Kidney (tissue), 14 donors: ENCODE data around the gene ELOVL1. TPM values are rescaled to one million over a fixed set of nuclear protein-coding genes. Genes with fewer than 3 reads are reported as not detected.
A peak's percentile ranks its signal among the peaks of the same experiment; 100 is the strongest.

ENCODE experiments used
- DNase-seq, 5 donors: peaks; one replicate each; pipeline ENCODE4 v3.0.0-alpha.2; 2013 to 2020
- FAIRE-seq: peaks from 2 replicates; lab custom pipeline; 2012; peaks lifted over from hg19 to GRCh38; lab: Jason Lieb, UNC
- H3K27ac ChIP-seq, 2 donors: one replicate each; pipeline ENCODE4 v1.7.0; 2013; ENCODE audit warnings: low read depth in 2 of 2, low read length in 2 of 2, inconsistent platforms in 1 of 2
- H3K27me3 ChIP-seq: one replicate; pipeline ENCODE4 v1.7.1; 2013; ENCODE audit warnings: low read length, inconsistent platforms; ENCODE audit not compliant: control insufficient read depth, insufficient read depth
- H3K36me3 ChIP-seq, 3 donors: one replicate each; pipeline versions ENCODE4 v1.7.0 to v1.7.1; 2013; ENCODE audit warnings: low read length in 3 of 3, control low read depth in 1 of 3, inconsistent platforms in 1 of 3; ENCODE audit not compliant: insufficient read depth in 3 of 3, control insufficient read depth in 2 of 3
- H3K4me1 ChIP-seq, 3 donors: one replicate each; pipeline versions ENCODE4 v1.7.0 to v1.7.1; 2013; ENCODE audit warnings: low read length in 3 of 3, inconsistent platforms in 1 of 3, low read depth in 1 of 3; ENCODE audit not compliant: control insufficient read depth in 2 of 3, insufficient read depth in 2 of 3
- H3K4me3 ChIP-seq, 3 donors: one replicate each; pipeline versions ENCODE4 v1.7.0 to v1.8.1; 2013; ENCODE audit warnings: low read length in 3 of 3, control low read depth in 1 of 3, inconsistent platforms in 1 of 3
- H3K9ac ChIP-seq, 3 donors: one replicate each; pipeline versions ENCODE4 v1.7.0 to v1.7.1; 2013; ENCODE audit warnings: low read length in 3 of 3, control low read depth in 1 of 3, inconsistent platforms in 1 of 3
- H3K9me3 ChIP-seq, 3 donors: one replicate each; pipeline versions ENCODE4 v1.7.0 to v1.7.1; 2013; ENCODE audit warnings: low read length in 3 of 3, control low read depth in 1 of 3, inconsistent platforms in 1 of 3; ENCODE audit not compliant: control insufficient read depth in 2 of 3, insufficient read depth in 1 of 3
- intact Hi-C: fragments of 100-400 bp; cut with DNase I; formaldehyde crosslinking; loops from one replicate; pipeline ENCODE4 v1.11.1; 2022
- polyA plus RNA-seq: library from polyadenylated mRNA; stranded (reverse); fragments of 350-450 nt; fragmentation: Illumina TruSeq; extraction: RNeasy Lipid Tissue Mini Kit (QIAGEN cat#74804); gene quantifications from one replicate; pipeline ENCODE4 v1.2.3, GENCODE V29; 2014; ENCODE audit warnings: low read depth, low replicate concordance; ENCODE audit not compliant: insufficient read depth
- total RNA-seq: library from RNA; stranded (reverse); fragmentation: NEBNext Ultra II Directional; extraction: Animal tissue kit (Norgen Biotek cat#: 25700); gene quantifications from one replicate; pipeline ENCODE4 v1.2.1, GENCODE V29; 2021
- TF ChIP-seq, protein P1 (sequence below): IDR thresholded peaks from 3 replicates; pipeline ENCODE4 v1.5.1; 2012; ENCODE audit warnings: mild to moderate bottlenecking, moderate library complexity, borderline replicate concordance; ENCODE audit not compliant: insufficient read depth; ENCODE audit errors: extremely low read depth
- donor health status: control.
- donor health status: control.
- donor health status: control.
- donor health status: control.
- donor health status: control.
- donor health status: DM: yes; HTN: yes; CAD: no.
- donor health status: Normal renal cell carcinoma (clear cell type).

ELOVL1 gene
- total and polyA plus RNA-seq, 2 donors from 2014 or later, result 85.1 to 86.0 TPM

DNA sequence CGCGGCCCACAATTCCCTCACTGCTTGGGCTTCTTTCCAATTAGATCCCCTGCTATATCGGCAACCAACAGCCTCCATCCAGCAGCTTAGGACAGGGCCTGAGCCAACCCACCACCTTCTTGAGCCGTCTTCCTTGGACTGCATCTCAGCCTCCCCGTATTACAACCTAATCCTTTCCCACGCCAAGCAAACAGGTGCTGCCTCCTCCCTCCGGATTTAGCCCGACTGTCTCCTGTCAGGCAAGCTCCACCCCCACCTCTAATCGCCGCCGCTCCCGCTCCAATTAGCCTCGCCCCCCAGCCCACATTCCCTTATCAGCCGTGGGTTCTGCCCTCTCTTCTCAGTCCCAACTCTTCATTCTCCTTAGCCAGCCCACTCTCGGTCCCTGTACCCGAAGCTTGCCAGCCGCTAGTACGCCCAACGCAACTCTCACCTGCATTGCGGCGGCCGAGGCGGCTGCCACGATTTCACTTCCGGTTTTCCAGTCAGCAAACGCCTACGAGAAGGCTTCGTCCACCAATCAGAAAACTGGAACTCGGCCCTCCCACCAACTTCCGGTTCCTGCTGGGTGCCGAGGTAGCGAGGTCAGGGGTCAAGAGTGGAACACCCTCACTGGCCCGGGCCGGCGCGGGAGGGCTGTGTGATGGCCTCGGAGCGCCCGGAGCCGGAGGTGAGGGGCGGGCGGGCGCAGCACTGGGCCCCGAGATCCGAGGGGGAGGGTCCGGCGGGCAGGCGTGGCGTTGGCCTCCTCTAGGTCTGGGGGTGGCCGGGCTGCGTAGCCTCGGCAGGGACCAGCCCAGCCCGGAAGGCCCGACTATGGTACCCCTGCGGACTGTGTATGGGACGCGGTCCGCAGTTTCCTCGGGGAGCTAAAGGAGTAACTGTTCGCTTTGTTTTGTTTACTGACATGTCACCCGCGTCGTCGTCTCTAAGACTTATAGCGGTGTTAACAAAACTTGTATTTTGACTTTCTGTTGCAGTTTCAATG is 21.8 kb upstream of the ELOVL1 start, which contains the start of the genes MED8 and SZT2:
Gene MED8, minus strand, starts transcription at position 475 of the 988 bp plus-strand sequence. Its CDS starts 36 bp downstream, at position 439.
Gene SZT2, plus strand, starts transcription at position 574 of the 988 bp plus-strand sequence. Its CDS starts 70 bp downstream, at position 644.
- Histone ChIP-seq H3K27ac (peak within 1 kb of the TSS; percentile 88 to 90), H3K36me3 (peaks cover 8 to 30% (median 24%) of the 10 kb centered on the region in 3 donors), H3K4me3 (peak within 1 kb of the TSS; percentile 78 to 93 (median 88)), H3K9me3 (no peaks in the 10 kb centered on the region), H3K27me3 (no peaks in the 10 kb centered on the region), H3K4me1 (peaks cover 0 to 15% (median 13%) of the 10 kb centered on the region in 3 donors), H3K9ac (peak within 1 kb of the TSS; percentile 74 to 92 (median 88))
- FAIRE-seq (peak; percentile 19), DNase-seq (peak; percentile 96 to 98 (median 97))
- intact Hi-C loops, result no loop called here
- TF ChIP-seq, protein P1, sequence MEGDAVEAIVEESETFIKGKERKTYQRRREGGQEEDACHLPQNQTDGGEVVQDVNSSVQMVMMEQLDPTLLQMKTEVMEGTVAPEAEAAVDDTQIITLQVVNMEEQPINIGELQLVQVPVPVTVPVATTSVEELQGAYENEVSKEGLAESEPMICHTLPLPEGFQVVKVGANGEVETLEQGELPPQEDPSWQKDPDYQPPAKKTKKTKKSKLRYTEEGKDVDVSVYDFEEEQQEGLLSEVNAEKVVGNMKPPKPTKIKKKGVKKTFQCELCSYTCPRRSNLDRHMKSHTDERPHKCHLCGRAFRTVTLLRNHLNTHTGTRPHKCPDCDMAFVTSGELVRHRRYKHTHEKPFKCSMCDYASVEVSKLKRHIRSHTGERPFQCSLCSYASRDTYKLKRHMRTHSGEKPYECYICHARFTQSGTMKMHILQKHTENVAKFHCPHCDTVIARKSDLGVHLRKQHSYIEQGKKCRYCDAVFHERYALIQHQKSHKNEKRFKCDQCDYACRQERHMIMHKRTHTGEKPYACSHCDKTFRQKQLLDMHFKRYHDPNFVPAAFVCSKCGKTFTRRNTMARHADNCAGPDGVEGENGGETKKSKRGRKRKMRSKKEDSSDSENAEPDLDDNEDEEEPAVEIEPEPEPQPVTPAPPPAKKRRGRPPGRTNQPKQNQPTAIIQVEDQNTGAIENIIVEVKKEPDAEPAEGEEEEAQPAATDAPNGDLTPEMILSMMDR, result no peak

DNA sequence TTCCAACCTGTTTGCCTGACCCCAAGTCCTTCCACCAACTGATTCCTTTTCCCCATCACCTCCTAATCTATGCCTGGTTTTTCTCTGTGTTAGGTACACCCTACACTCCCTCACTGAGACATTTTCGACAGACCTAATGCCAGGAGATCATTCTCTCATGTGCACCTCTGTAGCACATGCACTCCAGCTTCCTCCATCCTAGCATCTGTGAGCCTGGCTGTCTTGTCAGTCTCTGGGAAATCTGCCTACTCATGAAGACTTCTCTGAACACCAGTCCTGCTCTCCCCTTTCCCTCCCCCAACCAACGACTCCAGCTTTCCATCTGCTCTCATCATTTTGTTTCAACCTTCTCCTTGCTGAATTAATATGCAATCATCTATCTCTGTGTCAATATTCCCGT is 20.8 kb upstream of the ELOVL1 start:
- Histone ChIP-seq H3K4me1 (peaks cover 0 to 15% (median 13%) of the 10 kb centered on the region in 3 donors), H3K27me3 (no peaks in the 10 kb centered on the region), H3K36me3 (peaks cover 8 to 40% (median 33%) of the 10 kb centered on the region in 3 donors), H3K9me3 (no peaks in the 10 kb centered on the region), H3K9ac (peak overlapping the region; percentile 8 to 92 (median 72)), H3K27ac (no peak overlapping the region), H3K4me3 (peak overlapping the region; percentile 78 to 93 (median 88))
- FAIRE-seq (no peak), DNase-seq (no peak)
- TF ChIP-seq, protein P1, result no peak
- intact Hi-C loops, result no loop called here

GRCh38 chr1:43387976-43388599 is 20.3 kb upstream of the ELOVL1 start:
- intact Hi-C loops, result no loop called here
- FAIRE-seq (no peak), DNase-seq (no peak)
- Histone ChIP-seq H3K4me1 (peaks cover 0 to 15% (median 13%) of the 10 kb centered on the region in 3 donors), H3K27me3 (no peaks in the 10 kb centered on the region), H3K9me3 (no peaks in the 10 kb centered on the region), H3K4me3 (peak overlapping the region in 1 of 3 donors; percentile 78), H3K27ac (no peak overlapping the region), H3K36me3 (peaks cover 8 to 45% (median 38%) of the 10 kb centered on the region in 3 donors), H3K9ac (no peak overlapping the region)
- TF ChIP-seq, protein P1, result no peak
